ENCODE data around the gene HPCAL1.
"Not testable (repeated sequence)": the region's sequence is repeated elsewhere in the genome, so short reads cannot be mapped to it uniquely, and the experiment has no call there.

GRCh38 chr2:10291376-10291775, 11.3 kb upstream of the HPCAL1 start:
- TF ChIP-seq, protein P1, sequence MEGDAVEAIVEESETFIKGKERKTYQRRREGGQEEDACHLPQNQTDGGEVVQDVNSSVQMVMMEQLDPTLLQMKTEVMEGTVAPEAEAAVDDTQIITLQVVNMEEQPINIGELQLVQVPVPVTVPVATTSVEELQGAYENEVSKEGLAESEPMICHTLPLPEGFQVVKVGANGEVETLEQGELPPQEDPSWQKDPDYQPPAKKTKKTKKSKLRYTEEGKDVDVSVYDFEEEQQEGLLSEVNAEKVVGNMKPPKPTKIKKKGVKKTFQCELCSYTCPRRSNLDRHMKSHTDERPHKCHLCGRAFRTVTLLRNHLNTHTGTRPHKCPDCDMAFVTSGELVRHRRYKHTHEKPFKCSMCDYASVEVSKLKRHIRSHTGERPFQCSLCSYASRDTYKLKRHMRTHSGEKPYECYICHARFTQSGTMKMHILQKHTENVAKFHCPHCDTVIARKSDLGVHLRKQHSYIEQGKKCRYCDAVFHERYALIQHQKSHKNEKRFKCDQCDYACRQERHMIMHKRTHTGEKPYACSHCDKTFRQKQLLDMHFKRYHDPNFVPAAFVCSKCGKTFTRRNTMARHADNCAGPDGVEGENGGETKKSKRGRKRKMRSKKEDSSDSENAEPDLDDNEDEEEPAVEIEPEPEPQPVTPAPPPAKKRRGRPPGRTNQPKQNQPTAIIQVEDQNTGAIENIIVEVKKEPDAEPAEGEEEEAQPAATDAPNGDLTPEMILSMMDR (IDR thresholded peaks at IDR 0.05) = not testable (repeated sequence)
- not testable (repeated sequence) for TF ChIP-seq EP300 (IDR thresholded peaks at IDR 0.05)
